Measurements from ENCODE around the gene LRBA.

The LRBA gene

DNA sequence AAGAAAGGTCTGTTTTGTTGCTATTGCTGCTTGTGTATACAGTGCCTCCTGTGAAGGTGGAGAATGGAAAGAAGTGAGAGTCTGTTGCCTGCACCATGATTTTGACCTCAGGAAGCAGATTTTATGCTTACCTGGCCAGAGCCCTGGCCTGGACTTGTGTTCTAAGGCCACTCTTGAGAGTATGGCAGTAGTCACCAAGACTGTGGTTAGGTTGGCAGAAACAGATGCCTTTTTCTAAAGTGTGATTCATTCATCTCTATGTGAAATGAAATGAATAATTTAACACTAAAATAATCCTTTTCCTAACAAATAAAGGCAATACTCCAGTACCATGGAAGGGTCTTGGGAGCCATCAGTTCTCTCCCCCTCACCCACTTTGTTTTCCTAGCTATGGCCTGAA lies 775.1 kb downstream of the LRBA start:
- DNase-seq (ENCODE audit: low read depth), result no peak

DNA sequence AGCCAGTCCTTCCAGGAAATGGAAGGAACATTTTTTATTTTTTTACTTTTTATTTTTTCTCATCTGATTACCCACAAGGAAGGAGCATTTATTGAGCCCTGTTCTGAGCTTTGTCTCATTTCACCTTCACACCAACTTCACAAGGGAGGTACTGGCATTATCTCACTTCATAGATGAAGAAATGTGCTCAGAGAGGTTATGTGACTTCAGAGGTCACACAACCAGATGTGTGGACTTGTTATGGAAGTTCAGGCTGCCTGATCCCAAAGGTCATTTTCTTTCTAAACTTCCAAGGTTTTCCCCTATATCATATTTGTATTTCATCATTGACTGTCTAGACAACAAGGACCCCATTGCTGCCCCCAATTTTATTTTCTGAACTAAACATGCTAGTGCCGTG lies 776.5 kb downstream of the LRBA start:
- DNase-seq (ENCODE audit: low read depth), result no peak

GRCh38 chr4:150237110-150237872 lies 777.8 kb downstream of the LRBA start:
- DNase-seq (ENCODE audit: low read depth), result no peak

DNA sequence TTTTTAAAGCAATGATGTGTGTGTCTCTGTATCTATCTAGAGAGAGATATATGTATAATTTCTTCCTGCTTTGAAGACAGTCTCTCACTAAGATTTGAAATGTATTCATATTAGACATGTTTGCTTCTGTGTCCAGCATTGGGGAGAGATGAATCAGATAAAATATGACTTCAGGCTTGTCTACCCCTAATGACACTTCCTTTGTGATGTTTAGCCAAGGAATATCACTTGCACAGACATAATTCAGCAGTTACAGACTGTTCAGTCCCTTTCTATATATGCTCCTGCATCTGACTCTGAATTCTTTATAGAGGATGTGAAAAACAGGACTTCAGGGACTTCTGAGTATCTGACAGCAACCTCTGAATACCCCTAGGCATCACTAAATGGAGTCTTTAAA lies 778.5 kb downstream of the LRBA start:
- DNase-seq (ENCODE audit: low read depth), result no peak

DNA sequence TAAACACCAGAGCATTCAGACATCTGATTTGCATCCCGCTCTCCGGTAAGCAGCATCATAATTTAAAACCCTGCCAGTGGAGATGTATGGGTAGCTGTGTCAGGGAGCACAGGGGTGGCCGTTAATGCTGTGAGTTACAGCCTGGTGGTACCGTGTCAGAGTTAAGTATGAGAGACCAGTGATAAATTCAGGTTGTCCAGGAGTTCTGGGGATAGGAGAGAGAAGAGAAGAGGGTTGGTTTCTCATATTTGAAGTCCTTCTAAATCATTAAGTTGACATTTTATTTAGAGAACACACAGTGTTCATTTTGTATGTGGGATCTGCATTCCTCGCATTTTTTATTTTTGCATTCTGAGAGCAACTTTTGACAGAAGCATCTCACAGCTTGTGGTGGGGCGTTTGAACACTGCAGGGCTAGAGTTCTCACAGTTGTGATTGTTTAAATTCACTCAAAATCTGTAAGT lies 779.2 kb downstream of the LRBA start:
- DNase-seq (ENCODE audit: low read depth), result no peak

DNA sequence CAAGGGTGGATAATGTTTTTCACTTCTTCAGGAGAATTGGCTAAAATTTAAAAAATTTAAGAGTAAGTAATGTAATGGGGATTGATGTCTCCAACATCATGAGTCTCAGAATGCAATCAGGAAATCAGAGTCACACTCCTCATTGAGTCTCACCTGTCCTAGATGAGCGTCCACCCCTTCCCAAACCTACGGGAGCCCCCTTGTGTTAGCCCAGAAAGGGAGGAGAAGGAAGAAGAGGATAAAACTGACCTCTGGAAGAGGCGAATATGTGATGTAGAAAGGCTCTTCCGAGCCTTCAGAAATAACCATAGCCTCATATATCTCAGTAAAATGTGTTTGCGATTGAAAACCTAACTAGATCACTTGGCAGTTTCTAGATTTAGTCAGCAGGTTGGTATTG lies 779.8 kb downstream of the LRBA start:
- no peak for DNase-seq (ENCODE audit: low read depth)

GRCh38 chr4:150234246-150234645 lies 780.8 kb downstream of the LRBA start:
- no peak for DNase-seq (ENCODE audit: low read depth)

- no peak for DNase-seq (ENCODE audit: low read depth)
These were observed 783.1 kb downstream of the LRBA start for GRCh38 chr4:150232029-150232428.

GRCh38 chr4:150231107-150231770 lies 783.8 kb downstream of the LRBA start:
- no peak for DNase-seq (ENCODE audit: low read depth)

DNA sequence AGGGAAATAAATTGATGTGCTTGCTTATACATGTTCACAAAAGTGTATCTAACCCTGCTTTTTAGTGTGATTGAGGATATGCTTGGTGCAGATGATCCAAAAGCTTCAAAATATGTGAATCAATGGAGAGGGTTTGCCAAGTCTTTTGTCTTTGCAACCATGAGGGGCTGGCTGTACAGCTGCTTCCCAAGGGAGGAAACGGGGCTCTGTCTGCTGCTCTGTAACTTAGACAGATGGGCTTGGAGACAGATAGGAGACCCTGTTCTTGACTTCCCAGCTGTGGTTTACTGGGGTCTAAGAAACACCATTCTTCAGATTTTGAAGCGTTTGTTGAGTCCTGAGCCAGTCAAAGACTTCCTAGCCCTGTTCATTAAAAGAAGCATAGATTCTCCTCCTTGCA lies 784.5 kb downstream of the LRBA start:
- no peak for DNase-seq (ENCODE audit: low read depth)

GRCh38 chr4:150229520-150229919 lies 785.6 kb downstream of the LRBA start:
- no peak for DNase-seq (ENCODE audit: low read depth)

DNA sequence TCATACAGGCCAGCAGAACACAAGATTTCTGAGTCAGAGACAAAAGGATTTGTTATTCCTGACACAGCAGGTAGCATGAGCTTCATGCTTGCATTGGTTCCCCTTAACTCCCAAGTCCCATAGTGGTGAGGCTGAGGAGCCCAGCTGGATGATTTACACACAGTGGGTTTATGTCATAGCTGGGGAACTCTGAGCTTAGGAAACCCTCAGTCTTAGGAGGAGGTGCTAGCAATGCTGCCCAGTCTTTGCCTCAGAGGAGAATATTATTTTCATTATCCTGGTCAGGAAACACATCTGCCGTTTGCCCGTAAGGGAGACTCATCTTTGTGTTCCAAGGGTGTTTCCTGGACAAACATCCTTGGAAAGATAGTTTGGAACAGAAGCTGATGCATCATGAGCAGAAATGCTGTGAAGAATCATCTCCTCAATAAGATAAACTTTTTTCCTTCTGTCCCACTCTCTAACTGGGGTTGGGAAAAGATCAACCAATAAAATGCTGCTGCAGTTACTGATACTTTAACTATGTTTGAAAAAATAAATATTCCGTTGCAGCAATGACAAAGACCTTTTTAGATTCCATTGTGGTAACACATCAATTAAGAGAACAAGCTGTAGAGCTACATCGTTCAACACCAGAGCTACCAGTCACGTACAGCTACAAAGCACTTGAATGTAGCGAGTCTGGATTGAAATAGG lies 790.0 kb downstream of the LRBA start:
- DNase-seq (ENCODE audit: low read depth), result no peak

- DNase-seq (ENCODE audit: low read depth), result no peak
These were observed 795.2 kb downstream of the LRBA start for GRCh38 chr4:150219841-150220240.

DNA sequence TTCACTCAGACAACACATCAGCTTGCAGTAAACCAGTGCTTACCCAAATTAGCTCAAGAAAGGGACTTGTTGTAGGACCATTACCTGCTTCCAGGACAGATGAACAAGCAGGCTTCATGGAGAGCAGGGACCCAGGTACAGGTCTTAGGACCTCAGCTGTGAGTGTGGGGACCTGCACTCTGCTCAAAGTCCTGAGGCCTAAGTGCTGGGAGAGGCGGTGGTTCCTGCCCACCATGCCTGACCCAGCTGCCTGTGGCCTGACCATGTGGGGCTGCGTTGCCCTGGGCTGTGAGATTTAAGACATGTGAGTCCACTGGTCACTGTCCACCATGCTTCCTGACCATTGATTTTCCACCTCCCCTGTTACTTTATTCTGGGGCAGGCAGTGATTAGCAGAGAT lies 796.6 kb downstream of the LRBA start:
- DNase-seq (ENCODE audit: low read depth), result no peak

- no peak for DNase-seq (ENCODE audit: low read depth)
These were observed 797.3 kb downstream of the LRBA start for GRCh38 chr4:150217808-150218207.

GRCh38 chr4:150217192-150217591 lies 797.9 kb downstream of the LRBA start:
- no peak for DNase-seq (ENCODE audit: low read depth)

DNA sequence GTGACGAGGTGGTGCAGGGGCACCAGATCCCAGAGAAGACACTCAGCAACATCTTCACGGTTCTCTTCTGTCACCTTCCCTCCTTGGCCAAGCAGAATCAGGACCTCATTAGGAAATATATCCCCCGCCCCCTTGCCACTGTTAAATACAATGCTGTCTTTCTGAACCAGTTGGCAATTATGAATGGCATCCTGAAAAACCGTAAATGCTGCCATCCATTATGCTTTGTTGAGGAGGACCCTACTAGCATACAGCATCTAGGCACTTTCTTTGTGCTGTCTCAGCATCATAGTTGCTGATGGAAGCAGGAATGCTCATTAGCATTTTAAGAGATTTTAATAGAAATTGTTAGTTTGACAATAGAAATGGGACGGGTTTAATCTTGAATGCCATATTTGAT lies 798.4 kb downstream of the LRBA start:
- no peak for DNase-seq (ENCODE audit: low read depth)

DNA sequence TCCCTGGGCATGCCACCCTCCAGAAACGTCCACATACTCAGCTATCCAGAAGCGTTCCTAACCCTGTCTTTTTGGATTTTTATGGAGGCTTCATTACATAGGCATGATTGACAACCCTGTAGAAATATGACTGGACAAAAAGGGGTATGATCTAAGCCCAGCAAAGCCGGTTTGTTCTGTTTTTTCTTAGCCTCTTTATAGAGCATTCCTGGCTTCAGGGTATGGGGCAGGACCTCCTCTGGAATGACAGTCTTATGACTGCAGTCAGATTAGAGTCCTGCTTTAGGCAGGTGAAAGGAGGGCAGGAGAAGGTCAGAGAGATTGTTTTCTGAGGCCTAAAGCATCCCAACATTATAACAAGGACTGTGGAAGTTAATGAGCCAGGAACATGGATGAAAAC lies 799.5 kb downstream of the LRBA start:
- no peak for DNase-seq (ENCODE audit: low read depth)

All from activated T-helper 1 cell treated with Interleukin-2 at 50 U/mL for 16 hours (primary cell).